ENCODE data around the gene GTPBP4.

DNA sequence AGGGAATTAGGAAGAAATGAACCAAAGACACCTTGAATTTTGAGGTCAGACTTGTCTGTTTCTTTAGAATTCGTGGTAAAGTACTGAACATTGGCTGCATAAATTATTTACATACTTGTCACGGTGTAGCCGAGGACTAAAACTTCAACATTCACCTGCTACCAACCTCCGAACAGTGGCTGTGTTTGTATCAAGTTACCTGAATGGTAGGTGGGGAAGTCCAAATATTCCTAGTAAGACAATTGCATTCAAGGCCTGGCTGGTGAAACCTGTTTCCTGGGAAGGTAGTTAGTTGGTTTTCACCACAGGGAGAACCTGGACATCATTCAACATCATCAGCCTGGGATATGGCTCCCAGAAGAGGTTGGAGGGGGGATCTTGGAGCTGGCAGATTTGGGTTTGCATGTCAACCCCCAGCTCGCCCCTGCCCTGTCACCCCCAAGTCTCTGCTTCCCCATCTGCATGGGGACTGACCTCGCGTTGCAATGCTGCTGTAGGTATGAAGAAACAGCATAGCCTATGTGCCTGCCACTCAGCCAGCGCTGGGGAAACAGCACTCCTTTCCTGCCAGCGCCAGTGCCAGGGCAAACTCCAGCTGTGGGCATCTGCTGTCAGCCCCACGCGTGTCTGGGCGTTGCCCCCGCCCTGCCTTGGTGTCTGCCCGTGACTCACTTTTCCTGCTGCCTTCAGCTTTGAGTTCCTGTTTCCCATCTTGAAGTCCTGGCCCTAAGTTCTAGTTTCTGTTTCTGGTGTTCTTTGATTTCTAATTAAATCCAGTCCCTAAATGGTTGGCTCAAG is 44.0 kb upstream of the GTPBP4 start:
- no peak for TF ChIP-seq CTCF (IDR thresholded peaks at IDR 0.05; ENCODE audit: low read depth, low read length, missing input control)
- TF ChIP-seq TAF1 (conservative IDR thresholded peaks at IDR 0.05), result no peak
- no peak for TF ChIP-seq GABPA (IDR thresholded peaks at IDR 0.05 in 1 of 2, conservative IDR thresholded peaks at IDR 0.05 in 1 of 2)
- no peak for TF ChIP-seq SP1 (IDR thresholded peaks at IDR 0.05)
- no peak for TF ChIP-seq YY1 (IDR thresholded peaks at IDR 0.05)
